H1 (cell line): ENCODE measurements around the gene DAPK2.

Source experiments
- BCL11A ChIP-seq, 2 experiments: IDR thresholded peaks; one replicate each; pipeline ENCODE4 v1.6.1; 2011; ENCODE audit warnings: low read depth in 2 of 2, low read length in 2 of 2, mild to moderate bottlenecking in 2 of 2
- CHD1 ChIP-seq: IDR thresholded peaks from 2 replicates; pipeline ENCODE4 v1.6.1; 2012; ENCODE audit warnings: low read depth, low read length, improper control_type of control experiment
- EP300 ChIP-seq, 2 experiments: IDR thresholded peaks; 1 replicate in 1 of 2; 2 replicates in 1 of 2; pipeline ENCODE4 v1.6.1; 2011 to 2012; ENCODE audit warnings: low read depth in 2 of 2, low read length in 2 of 2, mild to moderate bottlenecking in 2 of 2, borderline replicate concordance in 1 of 2, inconsistent platforms in 1 of 2, moderate library complexity in 1 of 2
- EZH2 ChIP-seq: fragments of 200-600 bp; sonication (generic); IDR thresholded peaks from 2 replicates; pipeline ENCODE4 v1.7.1; 2012; ENCODE audit warnings: low read depth, mild to moderate bottlenecking, moderate library complexity, low read length, inconsistent platforms; ENCODE audit not compliant: severe bottlenecking
- JUND ChIP-seq: IDR thresholded peaks from 2 replicates; pipeline ENCODE4 v1.6.1; 2011; ENCODE audit warnings: mild to moderate bottlenecking, improper control_type of control experiment, low read length
- POLR2A ChIP-seq, 2 experiments: IDR thresholded peaks; 1 replicate in 1 of 2; 2 replicates in 1 of 2; pipeline ENCODE4 v1.6.1; 2011; ENCODE audit warnings: low read depth in 2 of 2, low read length in 2 of 2, mild to moderate bottlenecking in 2 of 2; ENCODE audit errors: control extremely low read depth in 1 of 2
- RAD21 ChIP-seq, 2 experiments: IDR thresholded peaks in 1 of 2; conservative IDR thresholded peaks in 1 of 2; 2 replicates each; pipeline ENCODE4 v1.6.1; 2011; ENCODE audit warnings: low read depth in 2 of 2, low read length in 2 of 2, improper control_type of control experiment in 1 of 2, inconsistent platforms in 1 of 2, mild to moderate bottlenecking in 1 of 2, moderate library complexity in 1 of 2
- ZNF274 ChIP-seq: IDR thresholded peaks from 2 replicates; pipeline ENCODE4 v1.7.0; 2012; ENCODE audit warnings: low read length, borderline replicate concordance; ENCODE audit errors: extremely low read depth
- TF ChIP-seq, protein P1 (sequence below), 3 experiments: IDR thresholded peaks; 1 replicate in 2 of 3; 2 replicates in 1 of 3; pipeline versions ENCODE4 v1.5.1 to v1.6.1; 2011; ENCODE audit warnings: low read length in 3 of 3, mild to moderate bottlenecking in 3 of 3, inconsistent platforms in 2 of 3, low read depth in 1 of 3, moderate library complexity in 1 of 3; ENCODE audit not compliant: insufficient read depth in 1 of 3; ENCODE audit errors: control extremely low read depth in 1 of 3
- TF ChIP-seq, protein P2 (sequence below): IDR thresholded peaks from 2 replicates; pipeline ENCODE4 v1.6.1; 2012; ENCODE audit warnings: inconsistent platforms
- TF ChIP-seq, protein P3 (sequence below): IDR thresholded peaks from 2 replicates; pipeline ENCODE4 v1.6.1; 2012; ENCODE audit warnings: inconsistent platforms

DNA sequence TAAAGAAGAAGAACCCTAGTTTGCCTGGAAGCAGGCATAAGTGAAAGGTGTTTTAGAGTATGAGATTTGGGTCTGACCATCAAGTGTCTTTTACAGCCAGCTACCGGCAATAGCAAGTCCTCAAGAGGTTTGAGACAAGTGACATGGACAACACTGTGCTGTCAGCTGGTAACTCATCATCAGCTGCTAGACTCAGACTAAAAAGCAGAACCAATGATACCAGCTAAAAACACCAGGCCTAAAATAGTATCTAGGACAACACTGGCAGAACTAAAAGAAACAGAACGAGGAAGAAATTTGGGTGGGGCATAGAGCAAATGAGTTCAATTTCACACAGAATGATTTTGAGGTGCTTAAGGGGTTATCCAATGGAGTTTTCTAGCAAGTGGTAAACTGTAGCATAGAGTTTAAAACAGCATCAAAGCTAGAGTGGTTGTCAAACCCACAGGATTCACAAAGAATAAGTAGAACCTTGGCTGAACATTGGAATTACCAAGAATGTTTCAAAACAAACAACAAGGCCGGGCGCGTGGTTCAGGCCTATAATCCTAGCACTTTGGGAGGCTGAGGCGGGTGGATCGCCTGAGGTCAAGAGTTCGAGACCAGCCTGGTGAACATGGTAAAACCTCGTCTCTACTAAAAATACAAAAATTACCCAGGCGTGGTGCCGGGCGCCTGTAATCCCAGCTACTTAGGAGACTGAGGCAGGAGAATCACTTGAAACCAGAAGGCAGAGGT, 43.4 kb upstream of the DAPK2 start:
- no peak for TF ChIP-seq POLR2A (IDR thresholded peaks at IDR 0.05; ENCODE audit: control extremely low read depth in 1 of 2, low read depth in 2 of 2, low read length in 2 of 2)
- TF ChIP-seq, protein P1, sequence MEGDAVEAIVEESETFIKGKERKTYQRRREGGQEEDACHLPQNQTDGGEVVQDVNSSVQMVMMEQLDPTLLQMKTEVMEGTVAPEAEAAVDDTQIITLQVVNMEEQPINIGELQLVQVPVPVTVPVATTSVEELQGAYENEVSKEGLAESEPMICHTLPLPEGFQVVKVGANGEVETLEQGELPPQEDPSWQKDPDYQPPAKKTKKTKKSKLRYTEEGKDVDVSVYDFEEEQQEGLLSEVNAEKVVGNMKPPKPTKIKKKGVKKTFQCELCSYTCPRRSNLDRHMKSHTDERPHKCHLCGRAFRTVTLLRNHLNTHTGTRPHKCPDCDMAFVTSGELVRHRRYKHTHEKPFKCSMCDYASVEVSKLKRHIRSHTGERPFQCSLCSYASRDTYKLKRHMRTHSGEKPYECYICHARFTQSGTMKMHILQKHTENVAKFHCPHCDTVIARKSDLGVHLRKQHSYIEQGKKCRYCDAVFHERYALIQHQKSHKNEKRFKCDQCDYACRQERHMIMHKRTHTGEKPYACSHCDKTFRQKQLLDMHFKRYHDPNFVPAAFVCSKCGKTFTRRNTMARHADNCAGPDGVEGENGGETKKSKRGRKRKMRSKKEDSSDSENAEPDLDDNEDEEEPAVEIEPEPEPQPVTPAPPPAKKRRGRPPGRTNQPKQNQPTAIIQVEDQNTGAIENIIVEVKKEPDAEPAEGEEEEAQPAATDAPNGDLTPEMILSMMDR (IDR thresholded peaks at IDR 0.05; ENCODE audit: control extremely low read depth in 1 of 3, insufficient read depth in 1 of 3, low read depth in 1 of 3, low read length in 3 of 3) = no peak
- TF ChIP-seq JUND = no peak
- TF ChIP-seq, protein P2, sequence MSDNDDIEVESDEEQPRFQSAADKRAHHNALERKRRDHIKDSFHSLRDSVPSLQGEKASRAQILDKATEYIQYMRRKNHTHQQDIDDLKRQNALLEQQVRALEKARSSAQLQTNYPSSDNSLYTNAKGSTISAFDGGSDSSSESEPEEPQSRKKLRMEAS = no peak
- TF ChIP-seq, protein P3, sequence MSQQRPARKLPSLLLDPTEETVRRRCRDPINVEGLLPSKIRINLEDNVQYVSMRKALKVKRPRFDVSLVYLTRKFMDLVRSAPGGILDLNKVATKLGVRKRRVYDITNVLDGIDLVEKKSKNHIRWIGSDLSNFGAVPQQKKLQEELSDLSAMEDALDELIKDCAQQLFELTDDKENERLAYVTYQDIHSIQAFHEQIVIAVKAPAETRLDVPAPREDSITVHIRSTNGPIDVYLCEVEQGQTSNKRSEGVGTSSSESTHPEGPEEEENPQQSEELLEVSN = no peak
- no peak for TF ChIP-seq CHD1
- TF ChIP-seq EZH2 = no peak
- no peak for TF ChIP-seq RAD21 (IDR thresholded peaks at IDR 0.05 in 1 of 2, conservative IDR thresholded peaks at IDR 0.05 in 1 of 2; ENCODE audit: low read depth in 2 of 2, low read length in 2 of 2)
- TF ChIP-seq BCL11A (IDR thresholded peaks at IDR 0.05; ENCODE audit: low read depth in 2 of 2, low read length in 2 of 2) = no peak
- no peak for TF ChIP-seq ZNF274
- no peak for TF ChIP-seq EP300 (IDR thresholded peaks at IDR 0.05; ENCODE audit: borderline replicate concordance in 1 of 2, low read depth in 2 of 2, low read length in 2 of 2)
